ENCODE data around the gene CD93.

Gene CD93

DNA sequence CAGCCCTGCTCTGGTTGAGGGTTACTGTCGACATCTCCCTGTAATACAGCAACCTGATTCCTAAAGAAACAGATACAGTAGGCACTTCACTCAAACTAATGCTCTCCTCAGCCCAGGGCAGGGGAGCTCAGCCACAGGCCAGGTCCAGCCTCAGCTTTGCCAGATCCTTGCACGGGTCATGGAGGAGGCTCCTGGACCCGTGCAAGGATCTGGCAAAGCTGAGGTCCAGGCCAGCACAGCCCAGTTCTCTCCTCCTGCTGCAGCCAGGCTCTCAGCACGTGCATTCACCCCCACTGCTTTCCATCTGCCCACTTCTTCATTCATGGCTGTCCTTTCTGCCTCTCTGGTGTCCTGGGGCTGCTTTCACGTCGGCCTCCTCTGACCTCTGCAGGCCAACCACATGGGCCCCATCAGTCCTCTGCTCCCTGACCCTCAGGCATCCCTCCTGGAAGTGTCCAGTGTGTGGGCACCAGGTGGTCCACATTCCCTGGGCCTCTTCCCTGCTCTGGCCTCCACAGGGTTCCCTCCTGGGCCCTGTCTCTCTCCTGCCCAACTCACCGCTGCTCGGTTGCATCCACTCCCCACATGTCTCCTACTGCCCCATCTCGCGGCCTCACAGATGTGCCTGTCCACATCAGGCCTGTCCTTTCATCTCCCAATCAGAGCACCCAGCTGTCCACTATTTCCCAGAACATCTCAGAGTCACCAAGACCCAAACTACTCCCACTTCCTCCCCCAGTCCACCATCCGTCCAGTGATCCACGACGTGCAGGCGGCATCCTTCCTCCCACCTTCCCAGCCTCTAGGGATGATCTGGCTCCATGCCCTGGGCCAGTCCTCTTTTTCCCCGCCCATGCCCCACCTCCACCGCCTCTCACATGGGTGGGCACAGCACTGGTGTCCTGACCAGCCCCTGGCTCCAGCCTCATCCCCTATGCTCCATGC is 11.8 kb upstream of the CD93 start:
- no peak for DNase-seq

DNA sequence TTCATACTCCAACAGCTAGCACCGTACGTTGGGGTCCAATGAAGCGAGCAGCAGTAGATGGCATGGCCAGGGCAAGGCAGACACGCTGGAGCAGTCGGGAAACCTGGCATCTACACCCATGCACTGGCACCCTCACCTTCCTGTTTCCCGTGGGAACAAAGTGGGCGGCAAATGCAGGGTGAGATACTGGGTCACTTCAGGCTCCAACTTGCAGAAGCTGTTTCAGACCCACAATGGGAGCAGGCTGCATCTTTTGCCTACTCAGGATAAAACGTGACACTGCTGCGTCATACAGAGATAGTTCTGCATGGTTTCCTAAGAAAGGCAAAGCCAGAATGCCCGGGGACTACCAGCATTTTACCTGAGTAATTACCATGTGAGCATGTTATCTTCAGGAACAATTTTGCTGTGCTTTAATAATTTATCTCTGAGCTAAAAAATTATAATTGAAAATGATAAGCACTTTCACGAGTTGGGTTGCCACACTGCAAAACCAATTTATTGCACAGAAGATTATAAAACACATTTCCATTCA is 10.9 kb upstream of the CD93 start:
- no peak for DNase-seq

DNA sequence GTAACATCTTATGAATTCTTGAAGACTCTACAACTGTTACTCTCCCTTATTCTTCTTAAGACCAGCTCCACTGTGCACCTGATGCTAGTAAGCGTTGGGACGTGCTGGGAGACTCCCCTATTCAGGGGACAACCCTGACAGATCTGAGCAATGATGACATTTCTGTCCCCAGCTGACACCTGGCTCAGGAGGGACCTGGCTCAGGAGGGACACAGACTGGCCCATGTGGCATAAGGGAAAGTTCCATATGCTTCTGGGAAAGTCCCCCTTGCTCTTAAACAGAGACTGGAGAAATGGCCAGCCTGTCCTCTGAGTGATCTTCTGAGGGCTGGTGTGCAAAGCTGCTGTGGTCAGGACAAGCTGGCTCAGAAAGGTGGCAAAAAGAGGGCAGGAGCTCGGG is 10.0 kb upstream of the CD93 start:
- no peak for DNase-seq

DNA sequence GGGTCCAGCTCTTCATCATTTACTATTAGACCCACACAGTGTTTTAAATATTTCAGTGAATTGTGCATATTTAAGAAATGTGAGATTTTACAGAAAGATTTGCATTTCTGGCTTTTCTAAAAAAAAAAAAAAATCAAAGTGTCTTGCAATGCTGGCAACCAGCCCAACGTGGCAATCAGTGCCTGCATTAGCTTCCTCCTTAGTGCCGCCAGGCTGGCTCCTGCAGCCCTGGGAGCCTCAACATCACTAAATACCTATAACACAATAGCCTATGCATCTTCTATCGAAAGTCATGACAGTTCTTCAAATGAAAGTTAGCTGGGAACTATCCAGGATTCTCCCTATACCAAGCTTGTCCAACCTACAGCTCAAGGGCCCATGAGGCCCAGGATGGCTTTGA is 9.4 kb upstream of the CD93 start:
- no peak for DNase-seq

DNA sequence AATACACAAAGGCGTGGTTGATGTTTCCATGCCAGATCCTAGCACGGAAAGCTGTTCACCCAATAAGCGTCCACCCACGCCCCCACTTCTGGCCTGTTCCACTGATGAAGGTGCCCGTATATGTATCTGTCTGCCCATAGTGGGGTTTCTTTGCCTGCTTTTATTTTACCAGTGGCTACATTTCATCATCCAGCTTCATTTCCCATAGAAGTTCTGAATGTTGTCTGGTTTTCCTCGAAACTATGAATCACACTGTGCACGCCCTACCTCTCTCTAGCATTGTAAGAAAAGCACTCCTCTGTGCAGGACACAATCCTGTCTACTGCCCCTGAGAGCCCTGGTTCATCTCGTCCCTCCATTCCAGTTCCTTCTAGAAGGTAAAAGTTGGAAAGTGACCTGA is 8.8 kb upstream of the CD93 start:
- DNase-seq, result no peak

DNA sequence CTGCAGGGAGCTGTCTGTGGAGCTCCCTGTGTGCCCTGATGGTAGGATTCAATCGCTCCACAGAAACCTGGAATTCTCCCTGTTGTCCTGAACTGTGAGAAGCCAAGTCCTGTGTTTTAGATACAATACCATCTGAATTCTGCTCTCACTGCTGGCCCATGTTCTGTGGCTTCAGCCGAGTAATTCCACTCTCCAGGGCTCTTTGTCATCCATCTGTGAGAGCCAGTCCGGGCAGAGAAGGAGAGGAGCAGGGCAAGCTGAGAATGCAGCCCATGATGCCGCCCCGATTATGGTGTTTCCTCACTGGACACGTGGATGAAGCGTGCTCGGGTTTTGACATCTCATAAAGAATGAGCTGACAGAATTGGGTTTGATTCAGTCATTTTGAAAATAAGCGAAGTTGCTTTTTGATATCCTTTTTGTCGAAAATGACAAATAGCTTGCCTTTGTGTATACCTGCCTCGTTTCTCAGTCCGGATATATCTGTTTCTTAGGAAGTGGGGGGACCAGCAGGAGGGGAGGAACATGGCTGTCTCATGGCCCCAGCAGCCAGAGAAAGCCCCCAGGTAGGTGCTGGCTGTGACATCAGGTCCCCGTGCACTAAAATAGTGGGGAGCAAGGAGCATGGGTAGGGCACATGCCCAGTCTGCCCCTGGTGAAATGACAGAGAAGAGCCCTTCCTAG is 8.2 kb upstream of the CD93 start:
- no peak for DNase-seq

DNA sequence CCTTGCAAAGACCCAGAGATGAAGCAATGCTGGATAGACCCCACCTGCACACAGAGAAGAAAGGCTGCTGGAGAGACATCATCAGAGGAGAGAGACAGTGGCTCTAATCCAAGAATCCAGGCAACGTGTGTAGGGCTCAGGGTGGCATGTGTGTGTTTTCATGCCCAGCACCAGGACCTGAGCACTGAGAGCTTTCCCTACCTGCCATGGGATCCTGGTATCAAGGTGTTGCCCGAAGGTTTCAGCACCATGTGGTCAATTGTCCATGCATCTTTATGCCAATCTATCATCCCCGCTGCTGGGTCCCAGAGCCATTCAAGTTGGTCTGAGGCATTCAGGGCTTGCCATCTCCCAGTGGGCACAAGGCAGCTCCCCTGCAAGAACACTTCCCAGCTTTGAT is 7.5 kb upstream of the CD93 start:
- DNase-seq, result no peak

DNA sequence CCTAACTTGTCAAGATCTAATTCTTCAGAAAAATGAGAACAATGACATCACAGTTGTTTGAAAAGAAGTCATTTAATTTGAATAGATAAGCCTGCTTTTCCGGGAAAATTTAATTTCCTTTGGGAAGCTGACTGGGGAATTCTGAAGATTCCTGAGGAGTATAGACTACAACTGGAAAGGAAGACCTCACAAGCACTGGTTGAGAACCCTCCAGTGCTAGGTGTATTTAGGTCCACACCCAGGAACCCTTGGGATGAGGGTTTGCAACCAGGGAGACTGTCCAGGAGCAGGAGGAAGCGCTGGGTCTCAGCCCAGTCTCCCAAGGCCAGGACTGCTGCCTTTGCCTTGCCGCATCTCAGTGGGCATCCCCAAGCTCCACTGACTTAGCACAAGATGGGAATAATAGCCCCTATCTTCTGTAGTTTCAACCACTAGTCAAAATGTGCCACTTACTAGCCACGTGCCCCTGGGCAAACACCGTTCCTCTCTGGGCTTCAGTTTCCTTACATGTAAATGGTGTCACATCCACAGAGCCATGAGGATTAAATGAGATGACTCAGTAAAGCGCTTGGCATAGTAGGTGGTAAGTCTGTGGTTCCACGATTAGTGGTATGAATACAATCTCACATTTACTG is 6.9 kb upstream of the CD93 start:
- no peak for DNase-seq

DNA sequence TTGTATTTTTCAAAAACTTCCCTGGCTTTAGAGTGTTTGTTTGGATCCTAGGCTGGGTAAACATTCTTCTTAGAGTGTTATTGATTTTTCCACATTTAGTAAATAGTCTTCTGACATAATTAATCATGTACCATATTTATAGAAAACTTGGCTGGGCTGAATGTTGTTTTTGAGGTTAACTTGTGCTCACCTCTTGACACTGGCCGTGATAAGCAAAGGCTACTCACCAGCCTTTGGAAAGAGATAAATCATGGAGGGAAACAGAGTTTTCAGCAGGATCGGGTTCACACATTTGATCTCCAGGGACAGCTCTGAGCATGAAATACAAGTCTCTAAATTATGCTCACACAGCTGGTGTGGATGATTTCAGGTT is 6.2 kb upstream of the CD93 start:
- no peak for DNase-seq

DNA sequence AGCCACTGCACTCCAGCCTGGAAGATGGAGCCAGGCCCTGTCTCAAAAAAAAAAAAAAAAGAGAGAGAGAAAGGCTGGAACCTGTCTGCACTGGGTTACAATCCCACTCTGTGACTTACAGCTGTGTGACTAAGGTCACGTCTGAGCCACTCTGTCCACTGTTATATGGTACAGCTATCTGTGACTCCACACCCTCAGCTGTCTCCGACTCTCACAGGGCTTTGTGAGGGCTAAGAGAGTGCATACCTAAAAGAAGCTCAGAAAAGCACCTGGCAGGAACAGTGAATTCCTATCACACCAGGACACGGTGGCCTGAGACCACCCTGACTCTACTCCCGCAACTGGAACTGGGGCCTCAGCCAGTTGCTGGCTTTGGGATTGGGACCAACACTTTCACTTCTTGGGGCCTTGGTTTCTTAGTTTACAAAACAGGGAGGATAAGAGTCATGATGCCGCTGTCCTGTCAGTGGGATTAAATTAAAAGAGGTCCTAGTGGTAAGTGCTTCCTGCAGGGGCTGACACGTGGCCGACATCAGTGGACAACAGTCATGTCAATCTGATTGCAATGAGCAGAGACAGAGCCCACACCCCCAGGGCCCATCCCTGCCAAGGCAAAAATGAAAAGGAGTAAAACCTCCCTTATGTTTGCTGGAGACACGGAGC is 5.7 kb upstream of the CD93 start:
- no peak for DNase-seq

DNA sequence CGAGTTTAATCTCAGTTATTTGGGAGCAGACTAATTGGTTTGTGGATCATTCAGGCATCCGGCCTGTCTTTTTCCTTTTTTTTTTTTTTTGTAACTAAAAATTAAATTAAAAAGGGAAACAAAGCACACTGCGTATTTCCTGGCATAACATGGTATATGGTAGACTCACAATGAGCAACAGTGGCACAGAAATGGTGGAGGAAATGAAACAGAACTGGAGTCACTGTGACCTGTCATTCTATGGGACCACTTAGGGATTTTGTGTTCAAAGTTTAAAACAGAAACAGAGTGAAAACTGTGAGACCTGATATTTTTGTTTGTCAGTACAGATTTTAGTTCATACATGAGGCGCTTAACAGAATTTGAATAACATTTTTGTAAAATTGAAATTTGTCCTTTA is 4.8 kb upstream of the CD93 start:
- no peak for DNase-seq

DNA sequence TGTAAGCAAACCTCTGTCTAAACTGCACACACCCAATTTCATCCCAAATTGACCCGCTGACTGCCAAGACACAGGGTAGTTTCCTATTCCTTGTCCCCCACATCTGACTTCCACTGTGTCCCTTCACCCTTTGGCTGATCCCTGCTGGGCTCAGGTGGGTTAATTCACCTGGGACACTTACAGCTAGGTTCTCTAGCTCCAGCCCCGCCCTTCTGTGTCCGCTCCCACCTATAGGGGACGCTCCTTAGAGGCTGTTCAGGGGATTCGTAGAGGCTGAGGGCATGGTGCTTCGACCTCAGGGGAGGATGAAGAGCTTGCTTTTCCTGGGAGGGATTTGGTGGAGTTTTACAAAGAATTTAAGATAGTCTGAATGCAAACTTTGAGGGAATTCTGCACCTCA is 4.0 kb upstream of the CD93 start:
- no peak for DNase-seq

DNA sequence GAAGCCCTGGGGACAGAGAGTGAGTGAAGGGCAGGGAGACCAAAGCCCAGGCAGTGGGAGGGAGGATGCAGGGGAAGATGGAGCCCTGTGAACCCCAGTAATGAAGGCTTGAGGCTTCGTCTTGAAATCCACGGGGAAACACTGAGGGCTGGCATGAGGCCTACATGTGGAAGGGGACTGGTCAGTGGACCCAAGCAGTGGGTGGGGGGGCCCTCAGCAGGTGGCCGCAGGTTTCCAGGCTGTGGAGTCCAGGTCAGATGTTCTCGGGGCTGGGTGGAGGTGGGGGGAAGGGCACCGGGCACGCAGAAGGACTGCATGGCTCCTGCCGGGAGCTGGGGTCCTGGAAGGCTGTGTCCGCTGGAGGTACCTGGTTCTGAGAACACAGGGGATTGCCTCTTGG is 2.7 kb upstream of the CD93 start:
- no peak for DNase-seq

DNA sequence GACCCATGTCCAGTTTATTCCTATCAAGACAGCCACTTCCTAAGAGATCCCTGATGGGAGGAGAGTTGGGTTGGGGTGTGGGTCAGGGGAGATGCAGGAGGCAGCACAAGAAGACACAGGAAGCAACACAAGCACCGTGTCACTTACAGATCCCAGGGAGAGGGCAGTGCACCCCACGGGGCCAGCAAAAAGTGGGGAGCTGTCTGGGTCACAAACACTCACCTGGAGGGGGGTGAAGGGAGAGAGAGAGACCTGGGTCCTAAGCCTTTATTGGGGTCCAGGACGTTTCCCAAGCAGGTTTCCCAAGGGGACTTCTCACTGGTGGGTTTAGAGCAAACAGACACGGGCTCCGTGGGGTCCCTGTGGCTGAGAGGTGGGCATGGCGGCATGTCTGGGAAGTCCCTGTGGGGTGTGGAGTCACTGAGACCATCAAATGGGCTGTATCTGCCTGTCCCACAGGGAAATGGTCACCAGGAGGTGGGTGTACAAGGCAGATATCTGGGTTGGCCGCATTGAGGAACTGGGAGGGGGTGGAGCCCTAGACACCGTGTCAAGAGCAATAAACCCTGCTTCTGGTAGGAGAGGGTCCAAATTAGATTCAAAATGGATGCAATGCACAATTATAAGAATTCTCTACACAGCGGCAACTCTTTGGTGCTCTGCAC is 1.6 kb upstream of the CD93 start:
- no peak for DNase-seq

DNA sequence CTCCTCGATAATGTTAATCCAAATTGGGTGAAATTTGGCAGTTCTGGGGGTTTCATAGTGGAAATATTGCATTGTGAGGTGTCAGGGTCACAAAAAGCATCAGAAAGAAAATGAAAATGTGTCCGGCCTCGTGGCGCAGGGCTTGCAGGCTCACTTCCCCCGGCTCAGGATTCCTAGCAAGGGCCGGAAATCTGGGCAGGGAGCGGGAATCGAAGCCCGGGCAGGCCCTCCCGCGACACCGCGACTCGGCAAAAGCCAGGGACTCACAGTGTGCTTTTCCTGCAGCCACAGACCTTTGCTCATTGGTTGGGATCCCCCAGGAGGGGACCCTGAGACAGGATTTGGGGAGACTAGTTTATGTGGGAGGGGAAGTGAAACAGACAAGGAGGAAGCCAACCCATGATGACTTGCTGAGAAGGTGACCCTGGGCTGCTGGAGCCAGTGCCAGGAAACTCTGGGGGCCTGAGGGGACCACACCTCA is 847 bp upstream of the CD93 start:
- no peak for DNase-seq

DNA sequence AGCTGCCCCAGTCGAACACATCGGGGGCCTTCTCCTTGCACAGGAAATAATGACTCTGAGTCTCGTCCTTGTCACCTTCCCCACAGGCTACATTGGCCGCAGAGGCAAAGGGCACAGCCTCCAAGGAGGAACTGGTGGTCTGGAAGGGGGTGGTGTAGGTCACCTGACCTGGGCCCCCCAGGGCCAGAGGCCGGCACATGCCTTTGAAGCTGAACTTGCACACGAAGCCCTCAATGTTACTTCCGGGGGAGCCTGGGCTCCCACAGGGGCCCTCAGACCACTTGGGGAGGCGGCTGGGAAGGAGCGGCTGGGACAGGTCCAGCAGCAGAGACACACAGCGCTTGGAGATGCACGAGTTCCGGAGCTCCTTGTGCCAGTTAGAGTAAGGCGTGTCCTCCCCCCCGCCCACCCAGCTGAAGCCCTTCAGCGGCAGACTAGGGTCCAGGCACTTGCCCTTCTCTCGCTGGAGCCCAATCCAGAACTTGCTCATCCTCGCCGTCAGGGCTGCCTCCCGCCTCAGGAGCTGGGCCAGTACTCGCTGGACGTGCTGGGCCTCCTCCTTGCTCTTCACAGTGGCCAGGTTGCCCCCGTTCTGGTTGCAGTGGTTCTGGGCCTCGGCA is 578 bp downstream of the CD93 start:
- DNase-seq, result no peak

DNA sequence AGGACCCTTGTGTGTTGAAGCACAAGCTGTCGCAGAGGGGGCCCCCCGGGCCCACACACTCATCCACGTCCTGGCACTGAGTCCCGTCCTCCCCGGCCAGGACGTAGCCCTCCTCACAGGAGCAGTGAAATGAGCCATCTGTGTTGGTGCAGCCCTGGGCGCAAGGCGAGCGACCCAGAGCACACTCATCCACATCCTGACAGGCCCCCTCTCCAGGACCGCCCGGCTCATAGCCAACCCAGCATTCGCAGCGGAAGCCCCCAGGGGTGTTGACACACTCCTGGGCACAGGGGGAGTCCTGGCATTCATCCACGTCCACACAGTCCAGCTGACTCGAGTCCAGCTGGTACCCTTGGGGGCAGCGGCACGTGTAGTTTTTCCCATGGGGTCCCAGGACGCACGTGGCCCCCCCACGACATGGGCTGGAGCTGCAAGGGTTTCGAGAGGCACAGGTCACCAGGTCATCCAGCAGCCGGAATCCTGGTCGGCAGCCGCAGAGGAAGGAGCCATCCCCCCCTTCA is 1.2 kb downstream of the CD93 start:
- DNase-seq, result no peak

DNA sequence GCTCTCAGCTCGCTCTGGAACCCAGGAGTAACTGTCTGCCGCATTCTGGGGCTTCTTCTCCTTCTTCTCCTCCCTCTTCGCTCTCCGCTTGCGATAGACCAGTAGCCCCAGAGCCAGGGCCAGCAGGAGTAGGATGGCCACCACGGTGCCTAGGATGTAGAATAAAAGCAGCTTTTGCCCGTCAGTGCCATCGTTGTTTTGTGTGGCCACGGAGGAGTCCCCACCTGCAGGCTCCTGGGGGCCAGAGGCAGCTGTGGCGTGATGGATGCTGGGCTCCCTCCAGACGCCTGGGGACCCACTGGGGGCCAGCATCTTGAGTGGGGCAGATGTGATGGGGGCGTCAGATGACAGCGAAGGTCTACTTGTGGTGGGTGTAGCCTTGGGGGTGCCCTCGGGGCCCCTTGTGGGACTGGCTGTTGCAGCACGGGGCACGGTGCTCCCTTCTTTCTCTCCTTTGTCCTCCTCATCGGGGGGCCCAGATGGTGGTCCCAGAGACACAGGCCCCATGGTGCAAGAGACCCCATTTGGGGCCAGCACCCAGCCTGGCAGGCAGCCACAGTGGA is 1.8 kb downstream of the CD93 start:
- DNase-seq, result no peak

DNA sequence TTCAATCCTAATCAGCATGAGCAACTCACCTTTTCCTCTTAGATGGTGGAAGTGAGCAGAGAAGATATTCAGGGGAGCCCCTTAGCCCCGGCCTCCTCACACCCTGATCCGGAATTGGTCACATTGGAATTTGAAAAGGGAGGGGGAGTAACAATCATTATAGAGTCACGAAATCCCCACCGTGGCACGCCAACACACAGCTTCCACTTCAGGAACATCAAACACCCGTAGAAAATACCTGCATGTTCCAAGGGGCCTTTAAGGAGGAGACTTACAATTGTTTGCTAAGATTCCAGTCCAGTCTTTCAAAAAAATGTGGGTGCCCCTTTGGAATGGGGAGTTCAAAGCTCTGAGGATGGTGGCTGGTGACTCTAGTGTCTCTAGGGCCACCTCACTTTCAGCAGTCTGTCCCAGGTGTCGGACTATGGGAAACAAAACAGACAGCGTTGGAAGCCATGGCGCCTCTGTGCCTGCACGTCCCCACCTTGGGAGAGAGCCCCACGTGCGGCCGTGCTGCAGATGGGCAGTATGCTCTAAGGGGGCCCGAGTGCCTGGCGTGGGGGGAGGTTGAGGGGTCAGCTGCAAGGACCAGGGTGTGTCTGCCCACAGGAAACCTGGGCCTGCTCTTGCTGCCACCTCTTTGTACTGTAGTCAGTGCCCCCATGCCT is 2.4 kb downstream of the CD93 start:
- DNase-seq, result no peak

DNA sequence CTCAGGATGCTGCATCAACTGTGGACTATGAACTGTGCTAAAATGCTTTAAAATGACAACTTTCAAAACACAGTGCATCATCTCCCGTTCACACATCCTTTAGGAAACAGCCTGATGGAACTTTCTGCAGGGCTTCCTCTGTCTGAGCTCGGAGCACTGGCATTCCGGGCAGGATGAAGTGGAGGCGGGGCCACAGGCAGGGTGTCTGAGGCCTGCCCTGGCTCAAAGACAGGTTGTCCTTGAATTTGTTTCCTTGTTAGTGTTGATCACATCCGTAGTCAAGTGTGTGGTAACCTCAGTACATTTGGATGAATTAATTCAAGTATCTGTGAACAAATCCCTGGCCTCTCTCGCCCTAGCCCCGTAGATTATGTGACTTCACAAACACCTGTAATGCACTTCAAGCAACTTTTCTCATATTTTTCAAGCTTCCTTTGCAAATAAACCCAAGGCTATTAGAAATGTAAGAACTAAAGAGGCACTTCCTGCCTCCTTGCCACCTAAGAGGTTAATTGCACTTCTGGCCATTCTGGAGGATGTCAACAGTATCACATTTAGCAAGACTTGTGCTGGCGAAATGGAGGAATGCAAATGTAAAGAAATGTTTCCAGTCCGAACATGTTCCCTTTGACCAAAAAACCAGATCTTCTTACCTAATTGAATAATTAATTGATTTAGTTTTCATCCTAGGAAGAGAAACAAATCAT is 3.1 kb downstream of the CD93 start:
- no peak for DNase-seq
